Endothelial cell of umbilical vein (primary cell): ENCODE results near the gene EPHA5. TPM values are rescaled to one million over a fixed set of nuclear protein-coding genes. Genes with fewer than 3 reads are reported as not detected.

Experiments used
- BruUV-seq: library from RNA; stranded (reverse); fragments of 400-500 nt; replicated peaks from 2 replicates; lab custom pipeline; 2021; lab: Mats Ljungman, UMichigan
- CTCF ChIA-PET: fragments of 300-600, 350-600 bp; sonication (Branson Sonifier 250); formaldehyde crosslinking; loops from one replicate; lab custom pipeline; 2021; ENCODE audit warnings: antibody characterized with exemption, inconsistent platforms; lab: Charles Lee
- POLR2A ChIA-PET: fragments of 300-600, 350-600 bp; sonication (Branson Sonifier 250); formaldehyde crosslinking; loops from one replicate; lab custom pipeline; 2021; ENCODE audit warnings: antibody characterized with exemption, inconsistent platforms; lab: Charles Lee
- DNase-seq: peaks from one replicate; pipeline ENCODE4 v3.0.0-alpha.2; 2011; ENCODE audit warnings: low read depth, low spot score
- FAIRE-seq: peaks from 2 replicates; lab custom pipeline; 2011; peaks lifted over from hg19 to GRCh38; lab: Jason Lieb, UNC
- H2AFZ ChIP-seq: 2 replicates; pipeline ENCODE4 v1.6.0; 2012; ENCODE audit warnings: low read depth, low read length, control low read depth, inconsistent platforms
- H3K27ac ChIP-seq: 2 replicates; pipeline ENCODE4 v1.5.1; 2011; ENCODE audit warnings: low read depth, mild to moderate bottlenecking, control low read depth, low read length, moderate library complexity; ENCODE audit not compliant: insufficient read depth
- H3K27me3 ChIP-seq, 2 experiments: 2 replicates each; pipeline versions ENCODE4 v1.6.0 to v1.6.1; 2011; ENCODE audit warnings: low read length in 2 of 2, mixed read lengths in 1 of 2; ENCODE audit not compliant: control insufficient read depth in 2 of 2, insufficient read depth in 2 of 2
- H3K36me3 ChIP-seq, 2 experiments: 2 replicates in 1 of 2; 3 replicates in 1 of 2; pipeline ENCODE4 v1.5.1; 2011; ENCODE audit warnings: low read length in 2 of 2, mild to moderate bottlenecking in 1 of 2, moderate library complexity in 1 of 2; ENCODE audit not compliant: control insufficient read depth in 2 of 2, insufficient read depth in 2 of 2; ENCODE audit errors: extremely low read depth in 1 of 2
- H3K4me1 ChIP-seq: 3 replicates; pipeline ENCODE4 v1.5.1; 2011; ENCODE audit warnings: mild to moderate bottlenecking, low read length; ENCODE audit not compliant: control insufficient read depth, insufficient read depth; ENCODE audit errors: extremely low read depth
- H3K4me2 ChIP-seq: 2 replicates; pipeline ENCODE4 v1.6.1; 2011; ENCODE audit warnings: low read length, control low read depth, mixed read lengths; ENCODE audit not compliant: insufficient read depth
- H3K4me3 ChIP-seq, 3 experiments: fragments of 200-600 bp in 1 of 3; sonication (generic), shearing (Covaris generic) in 1 of 3; replicated peaks in 1 of 3; 2 replicates each; pipeline ENCODE4 v1.5.1; 2011 to 2016; ENCODE audit warnings: control low read depth in 3 of 3, low read length in 3 of 3, mild to moderate bottlenecking in 2 of 3, inconsistent platforms in 1 of 3, low read depth in 1 of 3, moderate library complexity in 1 of 3; ENCODE audit not compliant: insufficient read depth in 1 of 3
- H3K79me2 ChIP-seq: 2 replicates; pipeline ENCODE4 v1.6.0; 2012; ENCODE audit warnings: low read length, inconsistent platforms; ENCODE audit not compliant: control insufficient read depth, insufficient read depth
- H3K9ac ChIP-seq: replicated peaks from 2 replicates; pipeline ENCODE3; 2011; ENCODE audit warnings: low read length, control low read depth; ENCODE audit not compliant: insufficient read depth; ENCODE audit errors: extremely low read depth
- H3K9me1 ChIP-seq: replicated peaks from 3 replicates; pipeline ENCODE4 v1.6.0; 2011; ENCODE audit warnings: mild to moderate bottlenecking, low read length; ENCODE audit not compliant: control insufficient read depth, insufficient read depth; ENCODE audit errors: extremely low read depth
- H3K9me3 ChIP-seq: replicated peaks from 2 replicates; pipeline ENCODE4 v1.5.1; 2012; ENCODE audit warnings: low read length, inconsistent platforms; ENCODE audit not compliant: control insufficient read depth, insufficient read depth
- H4K20me1 ChIP-seq: replicated peaks from 2 replicates; pipeline ENCODE3; 2011; ENCODE audit warnings: mild to moderate bottlenecking, low read length; ENCODE audit not compliant: control insufficient read depth, insufficient read depth; ENCODE audit errors: extremely low read depth
- EZH2 ChIP-seq: IDR thresholded peaks from 2 replicates; pipeline ENCODE4 v1.6.1; 2012; ENCODE audit warnings: borderline replicate concordance, low read depth, mild to moderate bottlenecking, moderate library complexity, low read length, inconsistent platforms; ENCODE audit not compliant: severe bottlenecking
- FOS ChIP-seq: IDR thresholded peaks from 2 replicates; pipeline ENCODE4 v1.6.1; 2011; ENCODE audit warnings: mild to moderate bottlenecking, low read length, moderate library complexity, borderline replicate concordance; ENCODE audit not compliant: insufficient read depth
- GATA2 ChIP-seq: IDR thresholded peaks from 2 replicates; pipeline ENCODE4 v1.7.0; 2011; ENCODE audit warnings: low read depth, mild to moderate bottlenecking, moderate library complexity, mixed read lengths, low read length; ENCODE audit not compliant: insufficient read length, insufficient read depth
- JUN ChIP-seq: IDR thresholded peaks from 2 replicates; pipeline ENCODE4 v1.6.1; 2011; ENCODE audit warnings: borderline replicate concordance, low read depth; ENCODE audit not compliant: insufficient read length, insufficient read depth
- MYC ChIP-seq: IDR thresholded peaks from one replicate; pipeline ENCODE4 v1.6.1; 2011; ENCODE audit warnings: mild to moderate bottlenecking, low read depth, low read length
- POLR2A ChIP-seq: IDR thresholded peaks from 2 replicates; pipeline ENCODE4 v1.6.1; 2012; ENCODE audit warnings: low read depth, mild to moderate bottlenecking, control low read depth, low read length
- POLR2AphosphoS5 ChIP-seq: IDR thresholded peaks from 2 replicates; pipeline ENCODE4 v1.6.1; 2012; ENCODE audit warnings: low read depth, mild to moderate bottlenecking, control low read depth, low read length, moderate library complexity; ENCODE audit not compliant: insufficient read depth
- dilution Hi-C: fragments of 300-500 bp; cut with MboI; formaldehyde crosslinking; loops from one replicate; pipeline ENCODE4 v1.15.0; 2019; ENCODE audit warnings: low sequenced_read_pairs; ENCODE audit not compliant: extremely low pct_ligation_motif_present
- intact Hi-C: fragments of 100-400 bp; cut with micrococcal nuclease; formaldehyde crosslinking; loops from one replicate; pipeline ENCODE4 v1.10.0; 2022
- polyA plus RNA-seq, 4 experiments: library from polyadenylated mRNA; depleted of rRNA in 3 of 4; stranded (reverse) in 3 of 4; unstranded in 1 of 4; fragments of >200 nt; gene quantifications; 2 replicates each; pipeline versions ENCODE4 v1.2.1 to v1.2.3, GENCODE V29; 2011 to 2012; ENCODE audit warnings: missing spikeins in 1 of 4
- total RNA-seq: library from RNA; stranded (reverse); gene quantifications from 2 replicates; pipeline ENCODE4 v1.2.3, GENCODE V29; 2021
- TF ChIP-seq, protein P1 (sequence below), 2 donors: IDR thresholded peaks; 1 replicate in 1 of 2; 2 replicates in 1 of 2; pipeline ENCODE4 v1.5.1; 2011; ENCODE audit warnings: low read length in 2 of 2, mild to moderate bottlenecking in 2 of 2, moderate library complexity in 2 of 2, control low read depth in 1 of 2, inconsistent platforms in 1 of 2, low read depth in 1 of 2; ENCODE audit not compliant: insufficient read depth in 1 of 2; ENCODE audit errors: extremely low read depth in 1 of 2
- TF ChIP-seq, protein P2 (sequence below): IDR thresholded peaks from 2 replicates; pipeline ENCODE4 v1.6.1; 2011; ENCODE audit not compliant: insufficient read depth, insufficient read length

The EPHA5 gene
- total and polyA plus RNA-seq, 2 donors (not counting 3 experiments of a cell fraction or from before 2014, with no cell fraction given): 0.31 to 0.39 TPM

DNA sequence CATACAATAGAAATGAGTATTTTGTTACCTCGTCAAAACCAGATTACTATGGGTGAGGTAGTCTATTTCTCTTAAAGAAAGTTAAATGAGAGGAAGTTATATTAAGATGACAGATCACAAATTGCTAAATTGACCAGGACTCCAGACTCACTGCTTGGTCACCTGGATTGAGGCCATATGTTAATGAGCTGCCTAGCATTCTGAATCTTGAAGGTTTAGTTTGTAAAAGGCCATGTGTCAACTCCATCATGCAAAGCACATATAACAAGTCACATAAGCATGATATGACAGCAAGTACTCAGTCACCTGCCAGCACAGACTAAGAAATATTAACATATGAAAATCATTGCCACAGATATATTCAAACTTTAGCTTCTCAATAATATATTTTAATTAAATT is 72.6 kb downstream of the EPHA5 start:
- no peak for FAIRE-seq
- Histone ChIP-seq H3K79me2 (no peaks in the 10 kb centered on the region), H3K27ac (no peak overlapping the region), H3K4me2 (no peak overlapping the region), H3K4me3 (no peak overlapping the region), H3K4me1 (no peaks in the 10 kb centered on the region), H3K9me1 (no peaks in the 10 kb centered on the region), H2AFZ (no peak overlapping the region), H4K20me1 (no peaks in the 10 kb centered on the region), H3K36me3 (no peaks in the 10 kb centered on the region), H3K9me3 (no peaks in the 10 kb centered on the region), H3K9ac (no peak overlapping the region), H3K27me3 (no peaks in the 10 kb centered on the region)
- no peak for TF ChIP-seq POLR2AphosphoS5
- TF ChIP-seq, protein P1, sequence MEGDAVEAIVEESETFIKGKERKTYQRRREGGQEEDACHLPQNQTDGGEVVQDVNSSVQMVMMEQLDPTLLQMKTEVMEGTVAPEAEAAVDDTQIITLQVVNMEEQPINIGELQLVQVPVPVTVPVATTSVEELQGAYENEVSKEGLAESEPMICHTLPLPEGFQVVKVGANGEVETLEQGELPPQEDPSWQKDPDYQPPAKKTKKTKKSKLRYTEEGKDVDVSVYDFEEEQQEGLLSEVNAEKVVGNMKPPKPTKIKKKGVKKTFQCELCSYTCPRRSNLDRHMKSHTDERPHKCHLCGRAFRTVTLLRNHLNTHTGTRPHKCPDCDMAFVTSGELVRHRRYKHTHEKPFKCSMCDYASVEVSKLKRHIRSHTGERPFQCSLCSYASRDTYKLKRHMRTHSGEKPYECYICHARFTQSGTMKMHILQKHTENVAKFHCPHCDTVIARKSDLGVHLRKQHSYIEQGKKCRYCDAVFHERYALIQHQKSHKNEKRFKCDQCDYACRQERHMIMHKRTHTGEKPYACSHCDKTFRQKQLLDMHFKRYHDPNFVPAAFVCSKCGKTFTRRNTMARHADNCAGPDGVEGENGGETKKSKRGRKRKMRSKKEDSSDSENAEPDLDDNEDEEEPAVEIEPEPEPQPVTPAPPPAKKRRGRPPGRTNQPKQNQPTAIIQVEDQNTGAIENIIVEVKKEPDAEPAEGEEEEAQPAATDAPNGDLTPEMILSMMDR (IDR thresholded peaks at IDR 0.05; ENCODE audit: extremely low read depth in 1 of 2, insufficient read depth in 1 of 2, low read depth in 1 of 2, low read length in 2 of 2): no peak
- TF ChIP-seq MYC: no peak
- no peak for TF ChIP-seq GATA2
- no peak for TF ChIP-seq JUN
- TF ChIP-seq, protein P2, sequence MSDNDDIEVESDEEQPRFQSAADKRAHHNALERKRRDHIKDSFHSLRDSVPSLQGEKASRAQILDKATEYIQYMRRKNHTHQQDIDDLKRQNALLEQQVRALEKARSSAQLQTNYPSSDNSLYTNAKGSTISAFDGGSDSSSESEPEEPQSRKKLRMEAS: no peak
- TF ChIP-seq EZH2: no peak
- TF ChIP-seq POLR2A: no peak
- no peak for TF ChIP-seq FOS
- dilution Hi-C loops: no loop called here
- POLR2A ChIA-PET: no interaction called here
- CTCF ChIA-PET: no interaction called here
- no peak for DNase-seq
- intact Hi-C loops: no loop called here
- no TSS peak for BruUV-seq
